Tibial artery (tissue), 4 donors: ENCODE measurements around the gene LRRC7.

ENCODE experiments used
- DNase-seq, 2 donors: peaks; one replicate each; pipeline ENCODE4 v3.0.0-alpha.2; 2019
- H3K27ac ChIP-seq, 2 donors: fragments of 200-600 bp; sonication (generic) in 1 of 2; 1 replicate in 1 of 2; 2 replicates in 1 of 2; pipeline ENCODE4 v1.5.1; 2018 to 2019; ENCODE audit warnings: mild to moderate bottlenecking in 1 of 2
- H3K27me3 ChIP-seq, 2 donors: fragments of 200-600 bp; sonication (generic) in 1 of 2; one replicate each; pipeline versions ENCODE4 v1.5.1 to v1.6.0; 2016 to 2019
- H3K36me3 ChIP-seq, 3 donors: fragments of 200-600 bp; sonication (generic) in 2 of 3; one replicate each; pipeline ENCODE4 v1.5.1; 2016 to 2019; ENCODE audit warnings: mild to moderate bottlenecking in 2 of 3
- H3K4me1 ChIP-seq, 4 donors: fragments of 200-600 bp; sonication (generic) in 2 of 4; 1 replicate in 3 of 4; 2 replicates in 1 of 4; pipeline ENCODE4 v1.5.1; 2016 to 2019
- H3K4me3 ChIP-seq, 2 donors: fragments of 200-600 bp; sonication (generic) in 1 of 2; 1 replicate in 1 of 2; 2 replicates in 1 of 2; pipeline ENCODE4 v1.5.1; 2018 to 2019; ENCODE audit warnings: mild to moderate bottlenecking in 2 of 2
- H3K9me3 ChIP-seq, 3 donors: fragments of 200-600 bp; sonication (generic) in 1 of 3; one replicate each; pipeline ENCODE4 v1.5.1; 2016 to 2019
- CTCF ChIP-seq, 2 experiments: fragments of 200-600 bp in 1 of 2; fragments of 450-650 bp in 1 of 2; IDR thresholded peaks; one replicate each; pipeline ENCODE4 v1.5.1; 2017 to 2019; ENCODE audit warnings: antibody characterized with exemption in 2 of 2, mild to moderate bottlenecking in 1 of 2, moderate library complexity in 1 of 2
- intact Hi-C: fragments of 100-400 bp; cut with DNase I; formaldehyde crosslinking; loops from one replicate; pipeline ENCODE4 v1.15.0; 2023; ENCODE audit warnings: low total_unique reads

Gene LRRC7

DNA sequence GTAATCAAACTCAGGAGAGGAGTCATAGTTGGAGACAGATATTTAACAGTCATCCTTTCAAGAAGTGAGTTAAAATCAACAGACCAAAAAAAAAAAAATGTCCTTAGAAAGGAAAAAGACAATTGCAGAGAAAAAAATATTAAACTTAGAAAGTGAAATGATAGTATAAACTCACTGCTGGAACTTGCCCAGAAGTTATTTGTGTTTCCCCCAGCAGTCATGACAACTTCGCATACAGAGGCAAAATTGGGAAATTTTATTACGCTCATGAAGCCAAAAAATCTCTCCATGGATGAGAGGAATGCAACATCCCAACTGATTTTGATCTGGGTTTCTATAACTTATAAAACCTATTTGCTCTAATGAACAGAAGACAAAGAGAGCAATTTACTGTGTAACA lies 198.2 kb downstream of the LRRC7 start:
- no peak for DNase-seq

DNA sequence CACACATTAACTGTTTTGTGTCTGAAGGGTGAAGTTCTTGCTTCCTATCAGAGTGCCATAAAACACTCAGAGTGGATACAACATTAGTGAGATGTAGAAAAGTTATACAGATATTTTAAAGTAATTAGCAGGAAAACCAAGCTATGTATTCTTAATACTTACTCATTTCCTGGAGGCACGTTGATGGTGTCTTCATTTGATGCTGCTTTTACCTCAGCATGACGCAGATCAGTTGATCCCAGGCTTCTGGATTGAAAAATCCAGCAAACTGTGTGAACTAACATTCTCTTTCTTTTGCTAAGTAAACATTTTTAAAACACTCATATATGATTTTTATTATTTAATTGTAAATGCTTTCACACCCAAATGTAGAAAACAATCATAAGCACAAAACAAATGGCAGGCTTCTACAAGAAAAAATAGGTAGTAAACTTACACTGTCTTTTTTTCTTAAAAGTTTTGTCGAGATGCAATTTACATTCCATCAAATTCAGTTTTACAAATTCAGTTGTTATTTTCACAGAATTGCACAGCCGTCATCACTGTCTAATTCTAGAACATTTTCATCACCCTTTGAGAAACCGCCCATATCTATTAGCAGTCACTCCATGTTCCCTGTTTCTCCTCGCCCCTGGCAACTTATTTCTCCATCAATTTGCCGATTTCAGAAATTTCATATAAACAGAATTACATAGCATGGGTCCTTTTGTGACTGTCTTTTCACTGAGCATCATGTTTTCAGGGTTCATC lies 198.9 kb downstream of the LRRC7 start:
- TF ChIP-seq CTCF (IDR thresholded peaks at IDR 0.05): no peak
- Histone ChIP-seq H3K4me1 (no peaks in the 10 kb centered on the region), H3K9me3 (no peaks in the 10 kb centered on the region), H3K4me3 (no peak overlapping the region), H3K27me3 (no peaks in the 10 kb centered on the region), H3K36me3 (no peaks in the 10 kb centered on the region), H3K27ac (no peak overlapping the region)
- intact Hi-C loops: no loop called here
- no peak for DNase-seq

More for the DNA sequence above, 198.2 kb downstream of the LRRC7 start:
- TF ChIP-seq CTCF (IDR thresholded peaks at IDR 0.05): no peak
- no peaks in the 10 kb centered on the region for H3K9me3 ChIP-seq
- intact Hi-C loops: no loop called here
- no peaks in the 10 kb centered on the region for H3K4me1 ChIP-seq
- no peaks in the 10 kb centered on the region for H3K27me3 ChIP-seq
- no peak overlapping the region for H3K27ac ChIP-seq
- no peak overlapping the region for H3K4me3 ChIP-seq
- no peaks in the 10 kb centered on the region for H3K36me3 ChIP-seq

DNA sequence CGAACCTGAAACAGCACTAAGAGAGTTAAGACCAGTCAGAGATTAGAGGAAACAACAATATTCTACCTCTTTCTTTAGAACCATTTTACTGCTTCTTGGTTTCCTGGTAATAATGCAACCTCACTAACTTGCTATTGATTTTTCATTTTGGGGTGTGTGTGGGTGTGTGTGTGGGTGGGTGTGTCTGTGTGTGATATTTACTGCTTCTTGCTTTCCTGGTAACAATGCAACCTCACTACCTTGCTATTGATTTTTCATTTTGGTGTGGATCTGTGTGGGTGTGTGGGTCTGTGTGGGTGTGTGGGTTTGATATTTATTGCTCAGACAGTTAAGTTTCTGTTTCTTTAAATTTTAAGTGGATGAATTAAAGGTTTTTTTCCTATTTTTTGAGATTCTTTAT lies 208.8 kb downstream of the LRRC7 start:
- Histone ChIP-seq H3K27ac (no peak overlapping the region), H3K4me3 (no peak overlapping the region), H3K4me1 (no peaks in the 10 kb centered on the region), H3K9me3 (no peaks in the 10 kb centered on the region), H3K36me3 (no peaks in the 10 kb centered on the region), H3K27me3 (no peaks in the 10 kb centered on the region)
- no peak for DNase-seq
- intact Hi-C loops: no loop called here
- no peak for TF ChIP-seq CTCF (IDR thresholded peaks at IDR 0.05)

DNA sequence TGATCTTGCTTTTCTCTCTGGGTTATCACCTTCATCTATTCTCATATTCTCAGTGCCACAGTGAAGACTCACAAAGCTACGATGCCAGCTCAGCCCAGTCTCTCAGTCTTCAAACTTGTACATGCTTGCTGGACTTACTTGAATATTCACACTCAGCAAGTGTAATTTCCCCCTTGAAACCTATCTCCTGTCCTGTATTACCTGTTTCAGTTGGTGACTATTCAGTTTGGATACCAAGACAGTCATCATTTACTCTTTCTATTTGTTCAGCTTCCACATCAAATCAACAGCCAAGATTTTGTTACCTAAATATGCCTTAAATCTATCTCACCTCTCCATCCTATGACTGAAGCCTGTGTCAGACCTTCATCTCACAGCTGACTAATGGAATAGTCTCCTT lies 209.7 kb downstream of the LRRC7 start:
- no peak for TF ChIP-seq CTCF (IDR thresholded peaks at IDR 0.05)
- Histone ChIP-seq H3K36me3 (no peaks in the 10 kb centered on the region), H3K9me3 (no peaks in the 10 kb centered on the region), H3K4me3 (no peak overlapping the region), H3K4me1 (no peaks in the 10 kb centered on the region), H3K27me3 (no peaks in the 10 kb centered on the region), H3K27ac (no peak overlapping the region)
- no peak for DNase-seq
- intact Hi-C loops: no loop called here

DNA sequence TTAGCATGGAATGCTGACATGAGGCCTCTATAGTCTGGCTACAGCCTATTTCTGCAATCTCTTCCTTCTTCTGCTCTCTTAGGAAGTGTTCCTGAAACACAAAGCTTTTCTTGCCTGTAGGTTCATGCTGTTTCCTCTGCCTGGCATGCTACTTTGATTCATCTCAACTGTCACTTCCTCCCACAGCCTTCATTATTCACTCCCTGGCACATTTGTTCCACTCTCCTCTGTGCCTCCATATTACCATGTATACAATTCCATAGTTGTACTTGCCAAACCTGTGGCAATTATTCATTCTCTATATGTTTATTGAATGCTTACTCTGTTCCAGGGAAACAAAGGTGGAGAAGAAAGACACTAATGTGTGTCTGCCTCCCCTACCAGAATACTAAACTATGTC lies 210.2 kb downstream of the LRRC7 start:
- no peak for TF ChIP-seq CTCF (IDR thresholded peaks at IDR 0.05)
- H3K4me1 ChIP-seq: no peaks in the 10 kb centered on the region
- no peaks in the 10 kb centered on the region for H3K9me3 ChIP-seq
- H3K27me3 ChIP-seq: no peaks in the 10 kb centered on the region
- H3K36me3 ChIP-seq: no peaks in the 10 kb centered on the region
- H3K27ac ChIP-seq: no peak overlapping the region
- intact Hi-C loops: no loop called here
- DNase-seq: no peak
- H3K4me3 ChIP-seq: no peak overlapping the region

GRCh38 chr1:69787151-69787550 lies 219.4 kb downstream of the LRRC7 start:
- Histone ChIP-seq H3K36me3 (no peaks in the 10 kb centered on the region), H3K27ac (no peak overlapping the region), H3K4me3 (no peak overlapping the region), H3K9me3 (no peaks in the 10 kb centered on the region), H3K4me1 (no peaks in the 10 kb centered on the region), H3K27me3 (no peaks in the 10 kb centered on the region)
- intact Hi-C loops: no loop called here
- no peak for DNase-seq
- no peak for TF ChIP-seq CTCF (IDR thresholded peaks at IDR 0.05)
